A549 (cell line): ENCODE measurements around the gene MSANTD3. TPM values are rescaled to one million over a fixed set of nuclear protein-coding genes. Genes with fewer than 3 reads are reported as not detected.

Experiments
- ATAC-seq, 2 experiments: fragments of 200-7000 bp in 1 of 2; fragments of >200 bp in 1 of 2; cut with Nextera tagmentation in 1 of 2; cut with Tn5 transposase in 1 of 2; 3 replicates each; pipeline versions ENCODE4 v1.8.0 to v1.9.1; 2018 to 2020; ENCODE audit warnings: mild to moderate bottlenecking in 1 of 2, moderate library complexity in 1 of 2
- CTCF ChIA-PET: fragments of 300-600 bp; sonication (Branson Sonifier 250); formaldehyde crosslinking; extraction: SDS; loops from one replicate; lab custom pipeline; 2021; ENCODE audit warnings: antibody characterized with exemption, inconsistent platforms; lab: Yijun Ruan, JAX
- POLR2A ChIA-PET: fragments of 350-600 bp; formaldehyde crosslinking; extraction: SDS; loops from one replicate; lab custom pipeline; 2021; ENCODE audit warnings: antibody characterized with exemption, inconsistent platforms; lab: Yijun Ruan, JAX
- DNase-seq, 2 experiments: peaks; one replicate each; pipeline versions ENCODE4 v3.0.0 to v3.0.0-alpha.2; 2011 to 2016; ENCODE audit warnings: low read depth in 1 of 2, low spot score in 1 of 2
- FAIRE-seq: peaks from 2 replicates; lab custom pipeline; 2011; peaks lifted over from hg19 to GRCh38; lab: Jason Lieb, UNC
- H3K27ac ChIP-seq, 2 experiments: fragments of >200 bp; sonication (Bioruptor Twin); formaldehyde crosslinking; 3 replicates each; pipeline ENCODE4 v1.5.1; 2016 to 2017
- H3K4me1 ChIP-seq: fragments of >200 bp; sonication (Bioruptor Twin); formaldehyde crosslinking; 3 replicates; pipeline ENCODE4 v1.6.1; 2016
- H3K4me2 ChIP-seq: fragments of >200 bp; sonication (Bioruptor Twin); formaldehyde crosslinking; 3 replicates; pipeline ENCODE4 v1.6.1; 2016
- H3K4me3 ChIP-seq: fragments of >200 bp; sonication (Bioruptor Twin); formaldehyde crosslinking; 3 replicates; pipeline ENCODE4 v1.5.1; 2016
- H3K9me3 ChIP-seq: fragments of >200 bp; sonication (Bioruptor Twin); formaldehyde crosslinking; 3 replicates; pipeline ENCODE4 v1.6.1; 2016
- CEBPB ChIP-seq, 2 experiments: fragments of >200 bp in 1 of 2; sonication (Bioruptor Twin) in 1 of 2; formaldehyde crosslinking in 1 of 2; IDR thresholded peaks; 2 replicates each; pipeline ENCODE4 v1.6.1; 2012 to 2016
- CHD4 ChIP-seq: fragments of 200-600 bp; sonication (generic); IDR thresholded peaks from 2 replicates; pipeline ENCODE4 v1.6.1; 2016; ENCODE audit warnings: antibody characterized with exemption, mild to moderate bottlenecking, borderline replicate concordance
- EP300 ChIP-seq, 2 experiments: fragments of >200 bp; sonication (Bioruptor Twin); formaldehyde crosslinking; IDR thresholded peaks; 2 replicates in 1 of 2; 3 replicates in 1 of 2; pipeline ENCODE4 v1.6.1; 2016 to 2017
- FOSB ChIP-seq: fragments of 250-450 bp; sonication (Bioruptor Pico); IDR thresholded peaks from 2 replicates; pipeline ENCODE4 v1.5.0; 2020; ENCODE audit warnings: mild to moderate bottlenecking, moderate library complexity
- HDAC2 ChIP-seq: fragments of 200-600 bp; sonication (generic); IDR thresholded peaks from 2 replicates; pipeline ENCODE4 v1.6.1; 2016
- HOXB13 ChIP-seq: fragments of 250-450 bp; sonication (Bioruptor Pico); IDR thresholded peaks from 2 replicates; pipeline ENCODE4 v1.5.0; 2020; ENCODE audit warnings: low read depth, mild to moderate bottlenecking, moderate library complexity
- KDM1A ChIP-seq: fragments of 200-600 bp; sonication (generic); IDR thresholded peaks from 2 replicates; pipeline ENCODE4 v1.6.1; 2016; ENCODE audit warnings: low read depth, mild to moderate bottlenecking
- MAFK ChIP-seq: fragments of 450-650 bp; IDR thresholded peaks from 2 replicates; pipeline ENCODE4 v1.6.1; 2014; ENCODE audit not compliant: partially characterized antibody
- MAZ ChIP-seq: fragments of 150-350 bp; IDR thresholded peaks from 2 replicates; pipeline ENCODE4 v1.6.1; 2014; ENCODE audit warnings: antibody characterized with exemption, low read depth, low read length, borderline replicate concordance
- MYC ChIP-seq: IDR thresholded peaks from 2 replicates; pipeline ENCODE4 v1.6.1; 2012; ENCODE audit warnings: mild to moderate bottlenecking, inconsistent platforms, low read length, improper control_type of control experiment, borderline replicate concordance
- NPAS2 ChIP-seq: fragments of 250-450 bp; sonication (Bioruptor Pico); IDR thresholded peaks from 2 replicates; pipeline ENCODE4 v1.8.0; 2022; ENCODE audit warnings: mild to moderate bottlenecking, moderate library complexity, borderline replicate concordance
- NR3C1 ChIP-seq: fragments of >200 bp; sonication (Bioruptor Twin); formaldehyde crosslinking; IDR thresholded peaks from 3 replicates; pipeline ENCODE4 v1.6.1; 2017
- POLR2AphosphoS2 ChIP-seq: conservative IDR thresholded peaks from 2 replicates; pipeline ENCODE4 v1.6.1; 2012; ENCODE audit warnings: low read length, improper control_type of control experiment, inconsistent platforms
- RAD21 ChIP-seq, 2 experiments: fragments of >200 bp in 1 of 2; sonication (Bioruptor Twin) in 1 of 2; formaldehyde crosslinking in 1 of 2; IDR thresholded peaks in 1 of 2; conservative IDR thresholded peaks in 1 of 2; 2 replicates in 1 of 2; 3 replicates in 1 of 2; pipeline ENCODE4 v1.6.1; 2012 to 2018; ENCODE audit warnings: inconsistent platforms in 1 of 2
- RCOR1 ChIP-seq: fragments of 150-350 bp; IDR thresholded peaks from 2 replicates; pipeline ENCODE4 v1.6.1; 2014; ENCODE audit warnings: antibody characterized with exemption, low read length, low read depth
- TP53 ChIP-seq: fragments of 250-450 bp; sonication (Bioruptor Pico); IDR thresholded peaks from 2 replicates; pipeline ENCODE4 v1.5.0; 2021; ENCODE audit warnings: mild to moderate bottlenecking, moderate library complexity
- ZFP36 ChIP-seq: fragments of 450-650 bp; IDR thresholded peaks from 2 replicates; pipeline ENCODE4 v1.6.1; 2014; ENCODE audit warnings: borderline replicate concordance; ENCODE audit not compliant: partially characterized antibody
- WGBS: methylation state at CpG from one replicate; pipeline ENCODE4 v1.1.6; 2017; ENCODE audit errors: missing lambda C conversion rate; 5-methylcytosine and 5-hydroxymethylcytosine counted together
- polyA plus RNA-seq, 4 experiments: library from polyadenylated mRNA; depleted of rRNA in 3 of 4; stranded (reverse); fragments of >200 nt; fragmentation: RNase III in 1 of 4; extraction: RNeasy Plus Mini Kit Qiagen cat#74134 plus additional on column Dnase treatment in 1 of 4; gene quantifications; 2 replicates in 3 of 4; 3 replicates in 1 of 4; pipeline ENCODE4 v1.2.3, GENCODE V29; 2011 to 2017
- TF ChIP-seq, protein P1 (sequence below): fragments of 250-450 bp; sonication (Bioruptor Pico); IDR thresholded peaks from 2 replicates; pipeline ENCODE4 v1.5.0; 2020; ENCODE audit warnings: low read depth, mild to moderate bottlenecking, moderate library complexity
- TF ChIP-seq, protein P2 (sequence below): fragments of >200 bp; sonication (Bioruptor Twin); formaldehyde crosslinking; IDR thresholded peaks from 3 replicates; pipeline ENCODE4 v1.5.1; 2016
- TF ChIP-seq, protein P3 (sequence below): IDR thresholded peaks from 2 replicates; pipeline ENCODE4 v1.6.1; 2012

The MSANTD3 gene
- polyA plus RNA-seq, 2 of the 4 experiments (the other 2 are of a cell fraction), result 43.5 to 66.7 TPM

DNA sequence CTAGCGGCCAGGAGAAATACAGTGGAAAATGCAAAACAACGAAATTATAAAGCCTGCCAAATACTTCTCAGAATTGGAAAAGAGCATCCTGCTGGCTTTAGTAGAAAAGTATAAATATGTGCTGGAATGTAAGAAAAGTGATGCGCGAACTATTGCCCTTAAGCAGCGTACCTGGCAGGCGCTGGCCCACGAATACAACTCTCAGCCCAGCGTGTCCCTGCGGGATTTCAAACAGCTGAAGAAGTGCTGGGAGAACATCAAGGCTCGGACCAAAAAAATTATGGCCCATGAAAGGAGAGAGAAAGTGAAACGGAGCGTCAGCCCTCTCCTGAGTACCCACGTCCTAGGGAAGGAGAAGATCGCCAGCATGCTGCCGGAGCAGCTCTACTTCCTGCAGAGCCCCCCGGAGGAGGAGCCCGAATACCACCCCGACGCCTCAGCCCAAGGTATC lies 15.0 kb downstream of the MSANTD3 start:
- WGBS, result 95% methylated on average over 19 of the region's 19 CpGs
- ChIA-PET CTCF (interaction anchor here (0.8 to 1.7 kb wide), 5 partner anchors 10 to 87 kb away, joined by 3 to 5 read pairs (median 3); no protein-coding TSS in a partner anchor), POLR2A (no interaction called here)
- TF ChIP-seq EP300 (IDR thresholded peaks at IDR 0.05) (no peak), FOSB (CRISPR knock-in tag) (no peak), CHD4 (no peak), MAFK (no peak), NPAS2 (CRISPR knock-in tag) (no peak), ZFP36 (no peak), RCOR1 (no peak), NR3C1 (no peak), HDAC2 (no peak), POLR2AphosphoS2 (no peak)
- TF ChIP-seq, protein P1, sequence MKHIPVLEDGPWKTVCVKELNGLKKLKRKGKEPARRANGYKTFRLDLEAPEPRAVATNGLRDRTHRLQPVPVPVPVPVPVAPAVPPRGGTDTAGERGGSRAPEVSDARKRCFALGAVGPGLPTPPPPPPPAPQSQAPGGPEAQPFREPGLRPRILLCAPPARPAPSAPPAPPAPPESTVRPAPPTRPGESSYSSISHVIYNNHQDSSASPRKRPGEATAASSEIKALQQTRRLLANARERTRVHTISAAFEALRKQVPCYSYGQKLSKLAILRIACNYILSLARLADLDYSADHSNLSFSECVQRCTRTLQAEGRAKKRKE (CRISPR knock-in tag), result no peak
- TF ChIP-seq, protein P2, sequence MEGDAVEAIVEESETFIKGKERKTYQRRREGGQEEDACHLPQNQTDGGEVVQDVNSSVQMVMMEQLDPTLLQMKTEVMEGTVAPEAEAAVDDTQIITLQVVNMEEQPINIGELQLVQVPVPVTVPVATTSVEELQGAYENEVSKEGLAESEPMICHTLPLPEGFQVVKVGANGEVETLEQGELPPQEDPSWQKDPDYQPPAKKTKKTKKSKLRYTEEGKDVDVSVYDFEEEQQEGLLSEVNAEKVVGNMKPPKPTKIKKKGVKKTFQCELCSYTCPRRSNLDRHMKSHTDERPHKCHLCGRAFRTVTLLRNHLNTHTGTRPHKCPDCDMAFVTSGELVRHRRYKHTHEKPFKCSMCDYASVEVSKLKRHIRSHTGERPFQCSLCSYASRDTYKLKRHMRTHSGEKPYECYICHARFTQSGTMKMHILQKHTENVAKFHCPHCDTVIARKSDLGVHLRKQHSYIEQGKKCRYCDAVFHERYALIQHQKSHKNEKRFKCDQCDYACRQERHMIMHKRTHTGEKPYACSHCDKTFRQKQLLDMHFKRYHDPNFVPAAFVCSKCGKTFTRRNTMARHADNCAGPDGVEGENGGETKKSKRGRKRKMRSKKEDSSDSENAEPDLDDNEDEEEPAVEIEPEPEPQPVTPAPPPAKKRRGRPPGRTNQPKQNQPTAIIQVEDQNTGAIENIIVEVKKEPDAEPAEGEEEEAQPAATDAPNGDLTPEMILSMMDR, result no peak
- Histone ChIP-seq H3K4me2 (no peak overlapping the region), H3K4me1 (0 out of 3 replicates have a peak, but pooled peaks cover 12% of the 10 kb centered on the region), H3K9me3 (no peaks in the 10 kb centered on the region), H3K27ac (no peak overlapping the region), H3K4me3 (no peak overlapping the region)
- DNase-seq (no peak), FAIRE-seq (no peak), ATAC-seq (no peak)

DNA sequence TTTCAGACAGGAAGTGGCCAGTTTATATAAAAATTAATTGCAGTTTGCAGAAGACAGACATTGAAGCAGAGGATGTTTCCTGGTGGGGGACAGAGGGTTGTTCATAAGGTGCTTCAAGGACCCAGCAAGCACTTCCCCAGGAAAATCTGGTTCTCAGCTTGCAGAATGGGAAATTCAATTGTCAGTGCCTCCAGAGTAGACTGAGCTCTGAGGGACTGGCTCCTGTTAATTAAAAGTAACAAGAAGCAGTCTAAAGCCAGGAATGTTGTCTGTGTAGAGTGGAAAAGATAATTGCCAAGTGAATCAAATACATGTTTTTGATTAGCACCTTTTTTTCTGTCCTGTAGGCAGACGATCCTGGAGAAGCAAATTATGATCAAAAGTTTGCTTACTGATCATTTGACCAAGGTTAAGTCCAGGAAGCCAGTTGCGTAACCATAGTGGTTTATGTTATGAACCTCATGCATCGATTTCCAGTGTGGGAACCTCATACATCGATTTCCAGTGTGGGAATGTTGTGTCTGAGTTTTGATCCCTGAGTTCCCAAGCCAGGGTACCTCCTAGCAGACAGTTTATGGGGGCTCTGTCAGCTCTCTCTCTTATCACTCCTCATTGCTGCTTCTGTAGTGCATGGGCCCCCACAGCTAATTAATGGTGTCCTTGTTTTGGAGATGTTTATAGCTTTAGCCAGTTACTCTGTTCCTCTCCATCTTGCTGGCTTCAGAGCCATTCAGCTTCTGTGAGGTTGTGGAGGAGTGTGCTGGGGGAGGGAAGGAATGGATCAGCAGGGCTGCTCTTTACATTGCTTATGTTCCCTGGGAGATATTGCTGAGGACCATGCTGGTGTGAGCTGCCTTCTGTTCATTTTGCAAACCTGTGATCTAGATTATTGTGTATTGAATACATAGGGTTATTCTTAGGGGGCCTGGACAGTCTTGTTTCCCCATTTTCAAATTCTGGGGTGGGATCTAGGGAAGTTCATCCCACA lies 17.1 kb downstream of the MSANTD3 start:
- no peak overlapping the region for H3K4me2 ChIP-seq
- no peaks in the 10 kb centered on the region for H3K9me3 ChIP-seq
- 0 out of 3 replicates have a peak, but pooled peaks cover 12% of the 10 kb centered on the region for H3K4me1 ChIP-seq
- ATAC-seq, result no peak
- no peak for DNase-seq
- H3K4me3 ChIP-seq, result no peak overlapping the region
- WGBS, result 74% methylated on average over 4 of the region's 4 CpGs
- FAIRE-seq, result no peak
- ChIA-PET CTCF (interaction anchor here (1.0 to 1.3 kb wide), 3 partner anchors 11 to 152 kb away, joined by 3 to 5 read pairs (median 3); partner anchors contain the start of gene TMEFF1), POLR2A (no interaction called here)
- TF ChIP-seq NR3C1, result no peak
- TF ChIP-seq KDM1A, result no peak
- peak; percentile 52 to 81; a peak in 3 of 4 replicates for TF ChIP-seq CEBPB (IDR thresholded peaks at IDR 0.05)
- TF ChIP-seq HOXB13 (CRISPR knock-in tag), result no peak
- no peak for TF ChIP-seq HDAC2
- TF ChIP-seq POLR2AphosphoS2, result no peak
- H3K27ac ChIP-seq, result no peak overlapping the region

DNA sequence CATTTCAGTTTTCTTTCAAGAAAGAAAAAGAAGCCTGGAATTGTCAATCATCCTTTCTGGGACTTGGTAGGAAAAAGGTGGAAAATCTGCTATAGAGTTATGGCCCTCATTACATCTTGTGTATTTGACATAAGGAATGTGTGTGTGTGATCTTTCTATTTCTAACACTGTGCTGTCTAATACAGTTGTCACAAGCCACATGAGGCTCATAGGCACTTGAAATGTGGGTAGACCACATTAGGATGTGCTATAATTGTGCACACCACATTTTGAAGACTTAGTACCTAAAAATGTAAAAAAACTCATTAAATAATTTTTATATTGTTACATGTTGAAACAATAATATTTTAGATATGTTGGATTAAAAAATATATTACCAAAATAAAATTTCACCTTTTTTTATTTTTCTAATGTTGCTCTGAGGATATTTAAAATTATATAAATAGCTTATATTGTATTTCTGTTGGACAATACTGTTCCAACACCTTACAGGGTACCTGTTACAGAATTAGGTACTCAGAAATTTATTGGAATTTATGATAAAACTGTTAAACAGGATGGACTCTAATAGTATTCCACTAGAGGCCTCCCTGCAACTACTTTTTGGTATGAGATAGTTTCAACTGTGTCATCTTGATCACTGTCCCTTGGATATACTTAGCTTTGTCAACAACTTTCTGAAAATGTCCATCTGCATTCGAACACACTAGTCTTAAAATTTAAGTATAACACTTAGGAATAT lies 18.4 kb downstream of the MSANTD3 start:
- no peak for TF ChIP-seq FOSB (CRISPR knock-in tag)
- TF ChIP-seq, protein P2, result peak; percentile 16; the same call in 1 of the 3 replicates
- no peak for TF ChIP-seq MAZ
- no peak for TF ChIP-seq MYC
- TF ChIP-seq NR3C1, result no peak
- TF ChIP-seq TP53, result no peak
- 0 out of 5 replicates have a peak, but pooled peaks of 1 of the 2 experiments have one; percentile 11 for TF ChIP-seq RAD21 (conservative IDR thresholded peaks at IDR 0.05 in 1 of 2, IDR thresholded peaks at IDR 0.05 in 1 of 2)
- no peak for TF ChIP-seq KDM1A
- TF ChIP-seq, protein P3, sequence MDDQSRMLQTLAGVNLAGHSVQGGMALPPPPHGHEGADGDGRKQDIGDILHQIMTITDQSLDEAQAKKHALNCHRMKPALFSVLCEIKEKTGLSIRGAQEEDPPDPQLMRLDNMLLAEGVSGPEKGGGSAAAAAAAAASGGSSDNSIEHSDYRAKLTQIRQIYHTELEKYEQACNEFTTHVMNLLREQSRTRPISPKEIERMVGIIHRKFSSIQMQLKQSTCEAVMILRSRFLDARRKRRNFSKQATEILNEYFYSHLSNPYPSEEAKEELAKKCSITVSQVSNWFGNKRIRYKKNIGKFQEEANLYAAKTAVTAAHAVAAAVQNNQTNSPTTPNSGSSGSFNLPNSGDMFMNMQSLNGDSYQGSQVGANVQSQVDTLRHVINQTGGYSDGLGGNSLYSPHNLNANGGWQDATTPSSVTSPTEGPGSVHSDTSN, result no peak
- Histone ChIP-seq H3K4me3 (no peak overlapping the region), H3K9me3 (no peaks in the 10 kb centered on the region), H3K4me1 (0 out of 3 replicates have a peak, but pooled peaks cover 8% of the 10 kb centered on the region), H3K27ac (no peak overlapping the region), H3K4me2 (no peak overlapping the region)
- no peak for ATAC-seq
- ChIA-PET CTCF (interaction anchor here (1.1 to 1.2 kb wide), 2 partner anchors 15 to 41 kb away, joined by 3 read pairs; no protein-coding TSS in a partner anchor), POLR2A (no interaction called here)
- no peak for DNase-seq
- WGBS, result 90% methylated on average over 1 of the region's 1 CpG
- no peak for FAIRE-seq
